Cardiac septum (tissue), 1 donor: Measurements from ENCODE around the gene GNB2. TPM values are rescaled to one million over a fixed set of nuclear protein-coding genes. Genes with fewer than 3 reads are reported as not detected.
"Not testable (repeated sequence)": the region's sequence is repeated elsewhere in the genome, so short reads cannot be mapped to it uniquely, and the experiment has no call there.

Source experiments
- DNase-seq: peaks from one replicate; pipeline ENCODE4 v3.0.0-alpha.2; 2020; ENCODE audit warnings: low spot score
- intact Hi-C: fragments of 100-400 bp; cut with DNase I; formaldehyde crosslinking; loops from one replicate; pipeline ENCODE4 v1.14.0; 2022
- total RNA-seq: library from RNA; stranded (reverse); fragmentation: NEBNext Ultra II Directional; extraction: Animal tissue kit (Norgen Biotek cat#: 25700); gene quantifications from one replicate; pipeline ENCODE4 v1.2.1, GENCODE V29; 2021
- donor health status: DM: no; HTN: no; CAD: no.

Gene GNB2
- total RNA-seq, 1 donor from 2014 or later, result 123 TPM

DNA sequence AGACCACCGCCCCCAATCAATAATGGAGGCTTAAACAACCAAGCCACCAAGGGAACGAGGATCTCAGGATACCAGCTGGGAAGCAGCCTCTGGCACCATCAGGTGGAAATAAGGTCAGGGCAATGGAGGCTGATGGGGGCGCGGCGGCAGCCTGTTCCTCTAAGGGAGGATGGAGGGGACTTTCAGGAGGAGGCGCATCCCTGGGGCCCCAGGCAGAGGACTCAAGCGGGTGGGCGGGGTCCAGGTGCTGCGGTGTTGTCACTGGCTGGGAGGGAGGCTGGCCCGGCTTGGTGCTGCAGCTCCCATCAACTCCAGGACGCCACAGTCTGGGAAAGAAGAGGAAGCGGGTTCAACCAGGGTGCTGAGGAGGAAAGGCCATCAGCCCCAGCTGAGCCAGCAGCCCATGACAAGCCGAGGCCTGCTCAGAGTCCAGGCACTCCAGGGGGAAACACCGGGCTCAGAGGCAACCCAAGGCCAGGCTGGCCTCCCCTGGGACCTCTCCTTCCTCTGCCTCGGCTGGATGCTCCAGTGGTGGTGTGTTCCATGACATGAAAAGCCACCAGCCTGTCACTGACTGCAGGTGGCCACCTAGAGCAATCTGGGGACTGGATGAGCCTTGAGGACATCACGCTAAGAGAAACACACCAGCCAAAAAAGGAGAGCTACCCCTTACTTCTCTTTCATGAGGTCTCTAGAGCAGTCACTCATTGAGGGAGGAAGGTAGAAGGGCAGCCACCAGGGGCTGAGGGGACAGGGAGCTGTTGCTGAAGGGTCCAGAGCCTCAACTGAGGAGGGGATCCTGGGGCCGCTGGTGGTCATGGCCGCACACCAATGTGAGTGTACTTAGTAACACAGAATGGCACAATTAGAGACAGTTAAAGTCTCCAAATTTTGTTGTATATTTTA is 15.9 kb downstream of the GNB2 start:
- intact Hi-C loops, result loop anchor here (5.0 kb wide), 3 partner anchors 82 to 222 kb away; partner anchors contain the start of genes FBXO24 and LRCH4
- no peak for DNase-seq

GRCh38 chr7:100691676-100692577 is 18.4 kb downstream of the GNB2 start:
- intact Hi-C loops, result loop anchor here (1.0 to 5.0 kb wide), 5 partner anchors 17 to 225 kb away; partner anchors contain the start of genes FBXO24 and LRCH4

DNA sequence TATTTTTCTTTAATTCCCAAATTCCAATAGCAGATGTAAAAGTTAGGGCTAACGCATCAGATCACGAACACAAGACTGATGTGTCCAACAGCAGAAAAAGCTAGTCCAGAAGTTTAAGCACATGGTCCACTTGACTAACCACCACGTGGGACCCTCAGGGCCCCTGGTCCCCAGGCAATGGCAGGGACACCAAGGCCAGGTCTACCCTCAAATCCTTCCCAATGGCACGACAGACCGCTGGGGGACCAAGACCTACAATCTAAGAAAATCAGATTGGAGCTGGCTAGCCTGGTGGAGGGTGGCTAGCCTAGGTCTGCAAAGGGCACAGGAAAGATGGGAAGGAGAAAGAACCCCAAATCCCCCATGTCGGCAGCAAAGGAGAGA is 19.0 kb downstream of the GNB2 start:
- intact Hi-C loops, result loop anchor here (2.0 to 5.0 kb wide), 4 partner anchors 18 to 225 kb away; partner anchors contain the start of genes FBXO24 and LRCH4
- no peak for DNase-seq

More at GRCh38 chr7:100691676-100692577, 18.4 kb downstream of the GNB2 start:
- peak; percentile 90 for DNase-seq

- no peak for DNase-seq
- intact Hi-C loops, result loop anchor here (2.0 to 5.0 kb wide), 4 partner anchors 19 to 226 kb away; partner anchors contain the start of genes FBXO24 and LRCH4
Measured at GRCh38 chr7:100693312-100694097, 20.0 kb downstream of the GNB2 start.

- intact Hi-C loops, result loop anchor here (5.0 kb wide), 3 partner anchors 87 to 227 kb away; partner anchors contain the start of genes FBXO24 and LRCH4
- DNase-seq, result peak; percentile 82
Measured at GRCh38 chr7:100694098-100694745, 20.7 kb downstream of the GNB2 start, which contains the start of gene GIGYF1. Gene GIGYF1, minus strand, starts transcription at chr7:100694250. Its CDS starts 6,012 bp downstream, at chr7:100688238.

GRCh38 chr7:100696123-100696521 is 22.6 kb downstream of the GNB2 start:
- intact Hi-C loops, result no loop called here
- DNase-seq, result no peak

DNA sequence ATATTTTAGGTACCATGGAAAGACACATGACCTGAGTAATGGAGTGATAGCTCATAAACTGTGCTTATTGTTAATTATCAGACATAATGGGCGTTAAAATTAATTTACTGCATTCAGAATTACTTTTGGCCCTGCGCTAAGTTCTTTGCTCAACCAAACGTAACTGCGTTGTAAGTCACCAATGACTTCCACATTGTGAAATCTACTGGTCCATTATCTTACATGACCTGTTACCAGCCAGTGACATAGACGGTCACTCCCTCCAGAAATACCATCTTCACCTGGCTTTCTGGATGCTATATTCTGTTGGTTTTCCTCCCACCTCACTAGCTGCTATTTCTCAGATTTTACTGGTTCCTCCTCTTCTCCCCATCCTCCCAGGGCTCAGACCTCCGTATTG is 25.5 kb downstream of the GNB2 start:
- intact Hi-C loops, result no loop called here
- DNase-seq, result no peak

DNA sequence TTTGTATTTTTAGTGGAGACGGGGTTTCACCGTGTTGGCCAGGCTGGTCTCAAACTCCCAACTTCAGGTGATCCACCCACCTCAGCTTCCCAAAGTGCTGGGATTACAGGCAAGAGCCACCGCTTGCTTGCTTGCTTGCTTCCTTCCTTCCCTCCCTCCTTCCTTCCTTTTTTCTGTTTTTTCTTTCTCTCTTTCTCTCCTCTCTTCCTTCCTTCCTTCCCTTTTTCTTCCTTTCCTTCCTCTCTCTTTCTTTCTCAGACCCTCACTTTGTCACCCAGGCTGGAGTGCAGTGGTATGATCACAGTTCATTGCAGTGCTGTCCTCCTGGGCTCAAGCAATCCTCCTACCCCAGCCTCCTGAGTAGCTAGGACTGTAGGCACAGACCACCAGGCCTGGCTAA is 27.5 kb downstream of the GNB2 start:
- intact Hi-C loops, DNase-seq: not testable (repeated sequence)

- intact Hi-C loops, result loop anchor here (1.0 to 5.0 kb wide), 3 partner anchors 33 to 167 kb away; partner anchors contain the start of genes GNB2 and SLC12A9
- DNase-seq, result peak; percentile 89
Measured at GRCh38 chr7:100705320-100705752, 31.8 kb downstream of the GNB2 start.

DNA sequence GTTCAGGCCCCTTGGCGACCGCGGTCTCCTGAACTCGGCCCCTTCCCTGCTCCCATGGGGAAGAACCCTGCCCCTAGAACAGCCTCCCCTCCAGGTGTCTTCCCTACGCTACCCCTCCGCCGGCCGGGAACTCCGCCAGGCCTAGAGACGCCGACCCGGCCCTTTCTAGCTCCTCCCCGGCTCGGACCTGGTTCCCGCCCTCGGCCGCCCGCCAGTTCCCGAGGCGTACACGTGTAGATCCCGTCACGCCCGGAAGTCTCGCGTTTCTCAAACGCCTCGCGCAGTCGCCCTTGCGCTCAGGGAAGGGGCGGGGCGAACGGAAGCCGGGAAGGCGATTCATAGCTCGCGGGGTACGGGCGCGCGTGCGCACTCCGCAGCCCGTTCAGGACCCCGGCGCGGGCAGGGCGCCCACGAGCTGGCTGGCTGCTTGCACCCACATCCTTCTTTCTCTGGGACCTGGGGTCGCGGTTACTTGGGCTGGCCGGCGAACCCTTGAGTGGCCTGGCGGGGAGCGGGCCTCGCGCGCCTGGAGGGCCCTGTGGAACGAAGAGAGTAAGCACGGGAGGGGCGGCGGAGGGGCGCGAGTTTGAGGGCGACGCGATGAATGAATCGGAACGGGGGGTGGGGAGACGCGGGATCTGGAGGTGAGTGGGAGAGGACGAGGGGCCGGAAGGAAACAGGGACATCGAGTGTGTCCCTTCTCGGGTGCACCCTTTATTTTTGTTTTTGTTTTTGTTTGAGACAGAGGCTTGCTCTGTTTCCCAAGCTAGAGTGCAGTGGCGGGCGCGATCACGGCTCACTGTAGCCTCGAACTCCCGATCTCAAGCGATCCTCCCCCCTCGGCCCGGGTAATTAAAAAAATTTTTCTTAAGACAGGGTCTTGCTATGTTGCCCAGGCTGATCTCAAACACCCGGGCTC is 32.5 kb downstream of the GNB2 start, which contains the start of gene POP7:
POP7 (plus strand) TSS at position 369 of the 919 bp plus-strand sequence. CDS start 710 bp downstream, outside the sequence.
- peak; percentile 99 for DNase-seq
- intact Hi-C loops, result loop anchor here (1.0 to 5.0 kb wide), 3 partner anchors 34 to 166 kb away; partner anchors contain the start of genes GNB2 and SLC12A9

DNA sequence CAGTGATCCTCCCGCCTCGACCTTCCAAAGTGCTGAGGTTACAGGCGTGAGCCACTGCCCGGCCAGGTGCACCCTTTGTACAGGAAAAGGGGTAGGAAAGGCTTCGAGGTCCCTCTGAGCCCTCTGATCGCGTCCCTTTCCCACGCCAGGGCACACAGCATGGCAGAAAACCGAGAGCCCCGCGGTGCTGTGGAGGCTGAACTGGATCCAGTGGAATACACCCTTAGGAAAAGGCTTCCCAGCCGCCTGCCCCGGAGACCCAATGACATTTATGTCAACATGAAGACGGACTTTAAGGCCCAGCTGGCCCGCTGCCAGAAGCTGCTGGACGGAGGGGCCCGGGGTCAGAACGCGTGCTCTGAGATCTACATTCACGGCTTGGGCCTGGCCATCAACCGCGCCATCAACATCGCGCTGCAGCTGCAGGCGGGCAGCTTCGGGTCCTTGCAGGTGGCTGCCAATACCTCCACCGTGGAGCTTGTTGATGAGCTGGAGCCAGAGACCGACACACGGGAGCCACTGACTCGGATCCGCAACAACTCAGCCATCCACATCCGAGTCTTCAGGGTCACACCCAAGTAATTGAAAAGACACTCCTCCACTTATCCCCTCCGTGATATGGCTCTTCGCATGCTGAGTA is 33.3 kb downstream of the GNB2 start:
- intact Hi-C loops, result loop anchor here (5.0 kb wide), 2 partner anchors 34 to 166 kb away; partner anchors contain the start of gene GNB2
- DNase-seq, result no peak

- no peak for DNase-seq
- intact Hi-C loops, result loop anchor here (5.0 kb wide), 2 partner anchors 36 to 164 kb away; partner anchors contain the start of gene GNB2
Measured at GRCh38 chr7:100708395-100708794, 34.9 kb downstream of the GNB2 start.

GRCh38 chr7:100710452-100710851 is 36.9 kb downstream of the GNB2 start:
- no peak for DNase-seq
- intact Hi-C loops, result no loop called here

DNA sequence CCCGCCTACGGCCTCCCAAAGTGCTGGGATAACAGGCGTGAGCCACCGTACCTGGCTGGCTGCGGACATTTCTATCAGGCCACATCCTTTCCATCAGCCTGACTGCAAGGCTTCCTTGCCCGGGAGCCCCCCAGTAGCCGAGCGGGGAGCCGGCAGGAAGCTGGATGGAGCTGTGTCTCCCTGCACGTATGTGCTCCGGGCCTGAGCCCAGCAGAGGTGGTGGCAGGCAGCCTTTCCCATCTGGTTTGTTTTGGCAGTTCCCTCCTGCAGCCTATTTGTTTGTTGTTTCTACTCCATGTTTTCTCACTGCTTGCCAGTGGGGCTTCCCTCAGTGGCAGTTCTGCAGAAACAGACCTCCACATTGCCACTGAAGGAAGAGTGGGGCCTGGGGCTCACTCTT is 37.8 kb downstream of the GNB2 start:
- no peak for DNase-seq

DNA sequence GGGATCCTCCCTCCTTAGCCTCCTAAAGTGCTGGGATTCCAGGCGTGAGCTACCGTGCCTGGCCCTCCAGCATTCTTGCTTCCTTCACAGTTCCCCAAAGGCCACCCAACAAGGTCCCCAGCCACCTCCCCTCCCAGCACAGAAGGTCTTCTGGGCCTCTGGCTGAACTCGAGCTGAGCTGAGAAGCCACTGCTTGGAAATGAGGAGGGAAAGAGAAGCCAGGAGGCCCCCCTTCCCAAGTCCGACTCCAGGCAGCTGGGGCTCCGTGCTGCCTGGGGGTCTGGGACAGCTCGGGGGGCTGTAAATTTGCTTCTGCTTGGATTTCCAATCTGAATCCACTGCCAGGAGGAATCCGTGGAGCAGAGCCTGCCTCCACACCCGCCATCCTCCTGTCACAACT is 41.2 kb downstream of the GNB2 start:
- DNase-seq, result no peak
- intact Hi-C loops, result no loop called here

More for the DNA sequence above, 37.8 kb downstream of the GNB2 start:
- intact Hi-C loops, result no loop called here

DNA sequence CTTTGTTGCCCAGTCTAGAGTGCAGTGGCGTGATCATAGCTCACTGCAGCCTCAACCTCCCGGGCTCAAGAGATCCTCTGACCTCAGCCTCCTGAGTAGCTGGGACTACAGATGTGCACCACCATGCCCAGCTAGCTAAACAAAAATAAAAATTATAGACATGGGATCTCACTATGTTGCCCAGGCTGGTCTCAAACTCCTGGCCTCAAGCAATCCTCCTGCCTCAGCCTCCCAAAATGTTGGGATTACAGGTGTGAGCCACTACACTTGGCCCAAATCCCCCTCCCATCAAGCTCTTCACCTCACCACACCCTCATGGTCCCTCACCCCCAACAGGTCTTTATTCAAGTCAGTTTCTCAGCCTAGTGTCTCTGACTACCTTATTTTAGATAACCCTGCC is 43.5 kb downstream of the GNB2 start:
- DNase-seq, intact Hi-C loops: not testable (repeated sequence)
